Right lobe of liver (tissue), 4 donors: ENCODE data around the gene RBFOX1.

Experiments
- POLR2A ChIP-seq: fragments of 450-650 bp; IDR thresholded peaks from one replicate; pipeline ENCODE4 v1.6.1; 2017; ENCODE audit warnings: antibody characterized with exemption, mild to moderate bottlenecking
- TF ChIP-seq, protein P1 (sequence below), 4 donors: fragments of 200-600 bp in 3 of 4; fragments of 450-650 bp in 1 of 4; IDR thresholded peaks; one replicate each; pipeline versions ENCODE4 v1.5.1 to v1.8.0; 2016 to 2022; ENCODE audit warnings: antibody characterized with exemption in 4 of 4, mild to moderate bottlenecking in 2 of 4
- donor health status: DM: no; HTN: no; CAD: no.
- donor health status: DM: no; HTN: no; CAD: no.
- donor health status: DM: no; HTN: yes; CAD: no.

DNA sequence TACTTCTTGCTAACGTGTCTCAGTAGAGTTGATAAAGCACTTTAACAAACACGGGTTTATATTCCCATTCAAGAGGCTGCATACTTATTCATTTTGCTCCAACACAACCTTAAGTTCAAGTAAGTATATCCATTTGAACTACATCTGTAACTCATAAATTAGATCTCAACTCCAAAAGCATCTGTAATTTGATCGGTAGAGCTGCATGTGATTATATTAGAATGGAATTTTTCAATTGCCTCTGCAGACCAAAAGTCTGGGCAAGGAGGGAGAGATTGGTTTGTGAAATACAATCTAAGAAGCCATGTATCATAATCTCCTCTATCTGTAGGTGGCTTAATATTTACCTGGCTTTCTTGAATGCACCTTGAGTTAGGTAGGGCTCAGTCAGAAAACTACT lies 371.0 kb downstream of the RBFOX1 start:
- TF ChIP-seq, protein P1, sequence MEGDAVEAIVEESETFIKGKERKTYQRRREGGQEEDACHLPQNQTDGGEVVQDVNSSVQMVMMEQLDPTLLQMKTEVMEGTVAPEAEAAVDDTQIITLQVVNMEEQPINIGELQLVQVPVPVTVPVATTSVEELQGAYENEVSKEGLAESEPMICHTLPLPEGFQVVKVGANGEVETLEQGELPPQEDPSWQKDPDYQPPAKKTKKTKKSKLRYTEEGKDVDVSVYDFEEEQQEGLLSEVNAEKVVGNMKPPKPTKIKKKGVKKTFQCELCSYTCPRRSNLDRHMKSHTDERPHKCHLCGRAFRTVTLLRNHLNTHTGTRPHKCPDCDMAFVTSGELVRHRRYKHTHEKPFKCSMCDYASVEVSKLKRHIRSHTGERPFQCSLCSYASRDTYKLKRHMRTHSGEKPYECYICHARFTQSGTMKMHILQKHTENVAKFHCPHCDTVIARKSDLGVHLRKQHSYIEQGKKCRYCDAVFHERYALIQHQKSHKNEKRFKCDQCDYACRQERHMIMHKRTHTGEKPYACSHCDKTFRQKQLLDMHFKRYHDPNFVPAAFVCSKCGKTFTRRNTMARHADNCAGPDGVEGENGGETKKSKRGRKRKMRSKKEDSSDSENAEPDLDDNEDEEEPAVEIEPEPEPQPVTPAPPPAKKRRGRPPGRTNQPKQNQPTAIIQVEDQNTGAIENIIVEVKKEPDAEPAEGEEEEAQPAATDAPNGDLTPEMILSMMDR (IDR thresholded peaks at IDR 0.05), result no peak
- no peak for TF ChIP-seq POLR2A
